GM21390 (cell line): ENCODE measurements around the gene C17orf113.
"Not testable (repeated sequence)": the region's sequence is repeated elsewhere in the genome, so short reads cannot be mapped to it uniquely, and the experiment has no call there.

Source experiments
- ATAC-seq: cut with Tn5 transposase; IDR thresholded peaks from one replicate; pipeline ENCODE4 v1.9.1; 2021; ENCODE audit not compliant: unreplicated experiment

C17orf113 gene

GRCh38 chr17:42042598-42043319 lies 7.6 kb downstream of the C17orf113 start:
- no peak for ATAC-seq

GRCh38 chr17:42041619-42042018 lies 8.8 kb downstream of the C17orf113 start:
- no peak for ATAC-seq

- no peak for ATAC-seq
Observed at GRCh38 chr17:42040818-42041217, 9.6 kb downstream of the C17orf113 start.

GRCh38 chr17:42039794-42040763 lies 10.3 kb downstream of the C17orf113 start:
- no peak for ATAC-seq

- no peak for ATAC-seq
Observed at GRCh38 chr17:42038221-42038973, 12.0 kb downstream of the C17orf113 start.

- ATAC-seq: no peak
Observed at GRCh38 chr17:42034059-42034458, 16.3 kb downstream of the C17orf113 start.

- no peak for ATAC-seq
Observed at GRCh38 chr17:42031584-42031983, 18.8 kb downstream of the C17orf113 start.

GRCh38 chr17:42028791-42029127 lies 21.6 kb downstream of the C17orf113 start:
- ATAC-seq: no peak

GRCh38 chr17:42027961-42028790 lies 22.2 kb downstream of the C17orf113 start:
- ATAC-seq: no peak

- no peak for ATAC-seq
Observed at GRCh38 chr17:42027590-42027889, 22.9 kb downstream of the C17orf113 start.

- no peak for ATAC-seq
Observed at GRCh38 chr17:42026857-42027589, 23.4 kb downstream of the C17orf113 start.

GRCh38 chr17:42025936-42026335 lies 24.5 kb downstream of the C17orf113 start:
- ATAC-seq: no peak

GRCh38 chr17:42025191-42025579 lies 25.2 kb downstream of the C17orf113 start:
- no peak for ATAC-seq

GRCh38 chr17:42023524-42024349 lies 26.7 kb downstream of the C17orf113 start:
- ATAC-seq: no peak

GRCh38 chr17:42020845-42021244 lies 29.6 kb downstream of the C17orf113 start:
- ATAC-seq: not testable (repeated sequence)

- peak; percentile 48 for ATAC-seq
Observed at GRCh38 chr17:42019509-42020404, 30.6 kb downstream of the C17orf113 start, which contains the start of gene NKIRAS2. NKIRAS2 (plus strand) TSS chr17:42020090; CDS start chr17:42021578, 1,488 bp downstream.

GRCh38 chr17:42018988-42019387 lies 31.4 kb downstream of the C17orf113 start:
- ATAC-seq: no peak

- no peak for ATAC-seq
Observed at GRCh38 chr17:42018339-42018738, 32.1 kb downstream of the C17orf113 start.
